GM13977 (cell line): ENCODE data around the gene KCNH1.

Experiments used
- DNase-seq: peaks from one replicate; pipeline ENCODE4 v3.0.0; 2012; ENCODE audit warnings: low spot score
- in situ Hi-C: fragments of 300-500 bp; cut with MboI; formaldehyde crosslinking; loops from one replicate; pipeline ENCODE4 v1.12.0; 2022; ENCODE audit warnings: low sequenced_read_pairs, low pct_unique_long_range_greater_than_20kb, mixed read lengths, inconsistent platforms; ENCODE audit not compliant: unreplicated experiment
- TF ChIP-seq, protein P1 (sequence below): IDR thresholded peaks from 2 replicates; pipeline ENCODE4 v1.5.1; 2012; ENCODE audit warnings: mild to moderate bottlenecking, control low read depth; ENCODE audit not compliant: insufficient read depth; ENCODE audit errors: extremely low read depth, missing control alignments

Gene KCNH1

DNA sequence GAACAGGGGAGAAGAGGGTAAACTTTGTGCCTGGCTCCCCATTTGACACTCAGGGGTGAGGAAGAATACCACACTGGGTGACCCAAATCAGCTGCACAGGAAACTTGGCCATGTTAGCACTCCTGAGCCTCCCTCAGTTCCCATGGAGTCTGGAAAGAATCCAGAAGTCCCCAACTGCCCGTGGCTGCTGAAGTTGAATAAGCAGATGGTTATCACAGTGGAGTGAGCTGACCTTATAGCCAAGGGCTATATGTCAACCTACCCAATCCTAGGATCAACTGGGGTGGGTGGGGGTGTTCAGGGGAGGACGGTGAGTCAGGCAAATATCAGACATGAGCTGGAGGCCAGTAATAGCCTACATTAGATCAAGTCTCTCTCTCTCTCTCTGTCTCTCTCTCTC is 20.4 kb downstream of the KCNH1 start:
- no peak for DNase-seq
- in situ Hi-C loops = no loop called here
- TF ChIP-seq, protein P1, sequence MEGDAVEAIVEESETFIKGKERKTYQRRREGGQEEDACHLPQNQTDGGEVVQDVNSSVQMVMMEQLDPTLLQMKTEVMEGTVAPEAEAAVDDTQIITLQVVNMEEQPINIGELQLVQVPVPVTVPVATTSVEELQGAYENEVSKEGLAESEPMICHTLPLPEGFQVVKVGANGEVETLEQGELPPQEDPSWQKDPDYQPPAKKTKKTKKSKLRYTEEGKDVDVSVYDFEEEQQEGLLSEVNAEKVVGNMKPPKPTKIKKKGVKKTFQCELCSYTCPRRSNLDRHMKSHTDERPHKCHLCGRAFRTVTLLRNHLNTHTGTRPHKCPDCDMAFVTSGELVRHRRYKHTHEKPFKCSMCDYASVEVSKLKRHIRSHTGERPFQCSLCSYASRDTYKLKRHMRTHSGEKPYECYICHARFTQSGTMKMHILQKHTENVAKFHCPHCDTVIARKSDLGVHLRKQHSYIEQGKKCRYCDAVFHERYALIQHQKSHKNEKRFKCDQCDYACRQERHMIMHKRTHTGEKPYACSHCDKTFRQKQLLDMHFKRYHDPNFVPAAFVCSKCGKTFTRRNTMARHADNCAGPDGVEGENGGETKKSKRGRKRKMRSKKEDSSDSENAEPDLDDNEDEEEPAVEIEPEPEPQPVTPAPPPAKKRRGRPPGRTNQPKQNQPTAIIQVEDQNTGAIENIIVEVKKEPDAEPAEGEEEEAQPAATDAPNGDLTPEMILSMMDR = no peak

DNA sequence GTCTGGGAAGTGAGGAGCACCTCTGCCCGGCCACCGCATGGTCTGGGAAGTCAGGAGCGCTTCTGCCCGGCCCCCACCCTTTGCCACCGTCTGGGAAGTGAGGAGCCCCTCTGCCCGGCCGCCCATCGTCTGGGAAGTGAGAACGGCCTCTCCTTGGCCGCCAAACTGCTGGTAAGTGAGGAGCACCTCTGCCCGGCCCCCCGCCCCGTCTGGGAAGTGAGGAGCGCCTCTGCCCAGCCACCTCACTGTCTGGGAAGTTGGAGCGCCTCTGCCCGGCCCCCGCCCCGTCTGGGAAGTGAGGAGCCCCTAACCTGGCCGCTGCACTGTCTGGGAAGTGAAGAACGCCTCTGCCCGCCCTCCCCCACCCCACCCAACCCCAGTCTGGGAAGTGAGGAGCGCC is 22.6 kb downstream of the KCNH1 start:
- DNase-seq = no peak
- in situ Hi-C loops = no loop called here
- TF ChIP-seq, protein P1 = no peak

DNA sequence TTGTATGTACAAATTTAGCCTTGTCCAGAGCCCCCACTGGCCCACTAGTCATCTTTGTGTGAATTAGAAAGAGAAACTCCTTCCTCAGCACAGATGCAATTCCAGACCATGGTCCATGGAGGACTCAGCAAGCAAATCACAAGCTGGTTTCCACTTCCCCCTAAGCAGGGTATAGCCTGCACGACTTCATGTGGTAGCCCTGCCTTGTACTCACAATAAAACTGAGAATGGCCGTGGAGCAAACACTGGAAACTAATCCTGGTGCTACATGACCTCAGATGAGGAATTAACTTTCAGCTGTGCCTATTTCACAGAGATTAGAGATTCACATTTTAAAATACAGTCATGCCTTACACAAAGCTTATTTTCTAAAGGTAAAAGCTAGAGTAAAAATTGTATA is 32.5 kb downstream of the KCNH1 start:
- in situ Hi-C loops = no loop called here
- TF ChIP-seq, protein P1 = no peak
- no peak for DNase-seq

DNA sequence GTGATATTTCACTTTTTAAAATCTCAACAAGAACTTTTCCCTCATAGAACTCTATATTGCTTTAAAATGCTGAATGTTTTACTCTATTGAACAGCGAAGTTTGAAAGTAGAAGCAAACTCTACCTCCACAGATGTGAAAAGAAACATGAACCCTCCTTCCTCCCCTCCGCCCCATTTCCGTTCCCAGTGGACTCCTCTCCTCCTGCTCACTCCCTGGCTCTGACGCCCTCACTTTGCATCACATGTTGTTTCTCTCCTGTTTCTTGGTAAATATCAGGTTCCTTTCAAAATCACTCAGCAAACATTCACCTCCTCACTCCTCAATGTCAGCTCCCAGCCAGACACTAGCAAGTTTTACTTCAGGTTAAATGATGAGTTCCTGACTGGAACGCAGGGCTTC is 34.6 kb downstream of the KCNH1 start:
- no peak for DNase-seq
- TF ChIP-seq, protein P1 = no peak
- in situ Hi-C loops = no loop called here

DNA sequence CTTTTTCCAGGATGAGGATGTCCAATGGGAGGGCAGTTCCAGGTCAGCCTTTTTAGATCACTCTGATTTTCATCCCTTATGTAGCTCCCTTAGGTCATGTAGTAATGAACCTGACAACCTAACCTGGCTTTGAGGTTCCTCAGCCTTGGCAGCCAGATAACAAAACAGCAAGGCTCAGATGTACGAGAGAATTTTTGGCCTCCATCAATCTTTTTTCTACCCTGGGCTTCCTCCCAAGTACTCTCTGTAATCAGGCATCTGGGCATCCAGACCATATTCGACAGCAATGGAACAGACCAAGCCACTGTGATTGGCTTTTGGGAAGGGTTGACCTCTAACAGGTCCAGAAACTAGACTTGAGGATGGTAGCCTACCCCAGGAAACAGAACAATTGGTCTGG is 38.6 kb downstream of the KCNH1 start:
- no peak for DNase-seq
- TF ChIP-seq, protein P1 = no peak
- in situ Hi-C loops = no loop called here

DNA sequence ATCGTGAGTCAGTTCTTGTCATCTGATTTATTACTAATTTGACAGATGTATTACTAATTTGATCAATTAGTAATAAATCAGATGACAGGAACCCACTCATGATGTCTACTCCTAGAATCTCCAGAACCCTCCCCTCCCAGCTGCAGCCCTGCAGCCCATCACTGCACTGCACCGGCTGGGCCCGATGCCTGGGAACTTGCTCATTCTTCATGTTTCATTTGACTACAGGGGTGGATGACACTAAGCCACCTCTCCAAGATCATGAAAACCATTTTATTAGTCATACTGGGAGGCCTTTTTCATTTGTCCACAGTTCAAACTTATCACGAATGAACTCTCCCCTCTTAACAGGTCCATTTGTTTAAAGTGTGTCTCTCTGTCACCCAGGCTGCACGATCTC is 41.0 kb downstream of the KCNH1 start:
- TF ChIP-seq, protein P1 = no peak
- DNase-seq = no peak
- in situ Hi-C loops = no loop called here

DNA sequence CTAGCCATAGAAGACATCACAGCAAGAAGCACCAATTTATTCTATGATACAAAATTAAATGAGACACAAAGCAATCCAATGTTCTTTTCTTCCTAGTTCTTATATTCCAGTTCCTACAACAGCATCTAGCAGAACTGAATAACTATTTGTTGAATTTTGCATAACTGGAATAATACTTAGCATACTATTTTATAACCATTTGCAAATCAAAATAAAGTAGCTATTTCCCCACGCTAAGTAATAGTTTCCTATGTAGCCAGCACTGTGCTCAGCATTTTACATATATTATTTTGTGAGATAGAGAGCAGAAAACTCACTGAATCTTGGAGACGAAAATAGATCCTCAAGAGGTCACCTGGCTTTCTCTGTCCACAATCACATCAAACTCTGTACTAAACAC is 42.1 kb downstream of the KCNH1 start:
- no peak for DNase-seq
- TF ChIP-seq, protein P1 = no peak
- in situ Hi-C loops = no loop called here
